A549 (cell line): ENCODE measurements around the gene RASGRF1.

ENCODE experiments used
- BHLHE40 ChIP-seq: IDR thresholded peaks from 2 replicates; pipeline ENCODE4 v1.6.1; 2012; ENCODE audit warnings: low read depth, low read length, inconsistent platforms
- POLR2A ChIP-seq: IDR thresholded peaks from 2 replicates; pipeline ENCODE4 v1.6.1; 2012; ENCODE audit warnings: mild to moderate bottlenecking, low read length
- RAD21 ChIP-seq, 2 experiments: fragments of >200 bp in 1 of 2; sonication (Bioruptor Twin) in 1 of 2; formaldehyde crosslinking in 1 of 2; IDR thresholded peaks in 1 of 2; conservative IDR thresholded peaks in 1 of 2; 2 replicates in 1 of 2; 3 replicates in 1 of 2; pipeline ENCODE4 v1.6.1; 2012 to 2018; ENCODE audit warnings: inconsistent platforms in 1 of 2
- ZC3H11A ChIP-seq: fragments of 450-650 bp; IDR thresholded peaks from 2 replicates; pipeline ENCODE4 v1.6.1; 2014; ENCODE audit warnings: antibody characterized with exemption, mild to moderate bottlenecking
- ZNF302 ChIP-seq: fragments of 250-450 bp; sonication (Bioruptor Pico); IDR thresholded peaks from 2 replicates; pipeline ENCODE4 v1.9.0; 2021; ENCODE audit warnings: inconsistent platforms, mild to moderate bottlenecking, moderate library complexity
- TF ChIP-seq, protein P1 (sequence below): IDR thresholded peaks from 2 replicates; pipeline ENCODE4 v1.6.1; 2012
- TF ChIP-seq, protein P2 (sequence below): fragments of >200 bp; sonication (Bioruptor Twin); formaldehyde crosslinking; IDR thresholded peaks from 2 replicates; pipeline ENCODE4 v1.6.1; 2016
- TF ChIP-seq, protein P3 (sequence below): fragments of >200 bp; sonication (Bioruptor Twin); formaldehyde crosslinking; IDR thresholded peaks from 3 replicates; pipeline ENCODE4 v1.5.1; 2016

DNA sequence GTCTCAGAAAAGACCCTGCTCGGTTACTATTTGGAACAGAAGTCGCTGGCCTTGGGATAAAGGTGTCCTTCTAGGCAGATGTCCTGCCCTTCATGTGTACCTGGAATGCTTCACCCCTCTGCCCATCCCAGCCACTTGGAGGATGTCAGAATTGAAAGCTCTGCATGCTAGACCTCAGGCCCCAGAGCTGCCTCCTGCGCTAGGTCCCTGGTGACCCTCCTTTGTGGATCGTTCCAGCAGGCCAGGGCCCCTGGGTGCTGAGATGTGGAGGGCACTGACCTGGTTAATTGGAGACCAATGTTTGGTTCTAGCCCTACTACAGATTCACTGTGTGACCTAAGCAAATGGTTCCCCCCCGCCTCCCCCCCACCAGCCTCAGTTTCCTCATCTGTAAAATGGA lies 143.1 kb downstream of the RASGRF1 start:
- TF ChIP-seq, protein P1, sequence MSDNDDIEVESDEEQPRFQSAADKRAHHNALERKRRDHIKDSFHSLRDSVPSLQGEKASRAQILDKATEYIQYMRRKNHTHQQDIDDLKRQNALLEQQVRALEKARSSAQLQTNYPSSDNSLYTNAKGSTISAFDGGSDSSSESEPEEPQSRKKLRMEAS = no peak
- no peak for TF ChIP-seq POLR2A
- TF ChIP-seq BHLHE40 = no peak
- TF ChIP-seq, protein P2, sequence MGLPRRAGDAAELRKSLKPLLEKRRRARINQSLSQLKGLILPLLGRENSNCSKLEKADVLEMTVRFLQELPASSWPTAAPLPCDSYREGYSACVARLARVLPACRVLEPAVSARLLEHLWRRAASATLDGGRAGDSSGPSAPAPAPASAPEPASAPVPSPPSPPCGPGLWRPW = no peak
- TF ChIP-seq ZC3H11A = no peak
- TF ChIP-seq, protein P3, sequence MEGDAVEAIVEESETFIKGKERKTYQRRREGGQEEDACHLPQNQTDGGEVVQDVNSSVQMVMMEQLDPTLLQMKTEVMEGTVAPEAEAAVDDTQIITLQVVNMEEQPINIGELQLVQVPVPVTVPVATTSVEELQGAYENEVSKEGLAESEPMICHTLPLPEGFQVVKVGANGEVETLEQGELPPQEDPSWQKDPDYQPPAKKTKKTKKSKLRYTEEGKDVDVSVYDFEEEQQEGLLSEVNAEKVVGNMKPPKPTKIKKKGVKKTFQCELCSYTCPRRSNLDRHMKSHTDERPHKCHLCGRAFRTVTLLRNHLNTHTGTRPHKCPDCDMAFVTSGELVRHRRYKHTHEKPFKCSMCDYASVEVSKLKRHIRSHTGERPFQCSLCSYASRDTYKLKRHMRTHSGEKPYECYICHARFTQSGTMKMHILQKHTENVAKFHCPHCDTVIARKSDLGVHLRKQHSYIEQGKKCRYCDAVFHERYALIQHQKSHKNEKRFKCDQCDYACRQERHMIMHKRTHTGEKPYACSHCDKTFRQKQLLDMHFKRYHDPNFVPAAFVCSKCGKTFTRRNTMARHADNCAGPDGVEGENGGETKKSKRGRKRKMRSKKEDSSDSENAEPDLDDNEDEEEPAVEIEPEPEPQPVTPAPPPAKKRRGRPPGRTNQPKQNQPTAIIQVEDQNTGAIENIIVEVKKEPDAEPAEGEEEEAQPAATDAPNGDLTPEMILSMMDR = no peak
- no peak for TF ChIP-seq ZNF302 (CRISPR knock-in tag)
- TF ChIP-seq RAD21 (conservative IDR thresholded peaks at IDR 0.05 in 1 of 2, IDR thresholded peaks at IDR 0.05 in 1 of 2) = no peak
